PC-3 (cell line): ENCODE data around the gene TNFSF11. TPM values are rescaled to one million over a fixed set of nuclear protein-coding genes. Genes with fewer than 3 reads are reported as not detected.

ENCODE experiments used
- ATAC-seq: fragments of 200-7000 bp; cut with Tn5 transposase; 2 replicates; pipeline ENCODE4 v1.9.1; 2020; ENCODE audit warnings: mild to moderate bottlenecking, moderate library complexity
- BruUV-seq: library from RNA; stranded (reverse); fragments of 400-500 nt; replicated peaks from 2 replicates; lab custom pipeline; 2021; lab: Mats Ljungman, UMichigan
- CTCF ChIA-PET: fragments of 300-600 bp; sonication (Branson Sonifier 250); formaldehyde crosslinking; loops from one replicate; lab custom pipeline; 2022; ENCODE audit warnings: antibody characterized with exemption; lab: Charles Lee
- POLR2A ChIA-PET: fragments of 300-600 bp; sonication (Branson Sonifier 250); formaldehyde crosslinking; loops from one replicate; lab custom pipeline; 2022; ENCODE audit warnings: antibody characterized with exemption; ENCODE audit not compliant: unreplicated experiment; lab: Charles Lee
- DNase-seq: peaks from one replicate; pipeline ENCODE4 v3.0.0-alpha.2; 2015
- H2AFZ ChIP-seq: fragments of 300-600 bp; sonication (generic); 2 replicates; pipeline ENCODE4 v1.6.0; 2016; ENCODE audit warnings: antibody characterized with exemption, low read length
- H3F3A ChIP-seq: fragments of 300-600 bp; sonication (generic); one replicate; pipeline ENCODE4 v1.6.0; 2017; ENCODE audit warnings: antibody characterized with exemption, low read length, control low read depth, mild to moderate bottlenecking; ENCODE audit not compliant: unreplicated experiment
- H3K27ac ChIP-seq: fragments of 300-600 bp; sonication (generic); 2 replicates; pipeline ENCODE4 v1.5.1; 2016; ENCODE audit warnings: mild to moderate bottlenecking, low read length
- H3K27me3 ChIP-seq: fragments of 300-600 bp; sonication (generic); 2 replicates; pipeline ENCODE4 v1.6.1; 2016; ENCODE audit warnings: low read length, mixed read lengths
- H3K36me3 ChIP-seq: fragments of 300-600 bp; sonication (generic); 2 replicates; pipeline ENCODE4 v1.6.1; 2016; ENCODE audit warnings: low read depth, mixed run types, low read length, mixed read lengths
- H3K4me1 ChIP-seq: fragments of 300-600 bp; sonication (generic); 2 replicates; pipeline ENCODE4 v1.5.1; 2016; ENCODE audit warnings: low read length; ENCODE audit not compliant: insufficient read depth
- H3K4me2 ChIP-seq: fragments of 300-600 bp; sonication (generic); 2 replicates; pipeline ENCODE4 v1.6.0; 2016; ENCODE audit warnings: low read length
- H3K4me3 ChIP-seq: fragments of 300-600 bp; sonication (generic); 2 replicates; pipeline ENCODE4 v1.5.1; 2016; ENCODE audit warnings: mild to moderate bottlenecking, low read length, mixed read lengths
- H3K79me2 ChIP-seq: fragments of 300-600 bp; sonication (generic); 2 replicates; pipeline ENCODE4 v1.6.1; 2017; ENCODE audit warnings: low read length, mixed read lengths
- H3K9ac ChIP-seq: fragments of 300-600 bp; sonication (generic); 2 replicates; pipeline ENCODE4 v1.6.0; 2016; ENCODE audit warnings: mild to moderate bottlenecking, low read length
- H3K9me2 ChIP-seq: fragments of 300-600 bp; sonication (generic); replicated peaks from 2 replicates; pipeline ENCODE4 v1.6.1; 2016; ENCODE audit warnings: mixed run types, low read length, mixed read lengths
- H3K9me3 ChIP-seq: fragments of 300-600 bp; sonication (generic); 2 replicates; pipeline ENCODE4 v1.6.1; 2016; ENCODE audit warnings: low read length, mixed read lengths
- H4K20me1 ChIP-seq: fragments of 300-600 bp; sonication (generic); 2 replicates; pipeline ENCODE4 v1.6.1; 2016; ENCODE audit warnings: low read length, mixed read lengths
- EZH2 ChIP-seq: fragments of 300-600 bp; sonication (generic); IDR thresholded peaks from one replicate; pipeline ENCODE4 v1.6.1; 2017; ENCODE audit warnings: antibody characterized with exemption, mild to moderate bottlenecking, low read length; ENCODE audit not compliant: unreplicated experiment
- EZH2phosphoT487 ChIP-seq: fragments of 300-600 bp; sonication (generic); IDR thresholded peaks from 2 replicates; pipeline ENCODE4 v1.6.1; 2018; ENCODE audit warnings: mild to moderate bottlenecking, antibody characterized with exemption, low read length, borderline replicate concordance
- intact Hi-C: fragments of 100-400 bp; cut with micrococcal nuclease; formaldehyde crosslinking; loops from 2 replicates; pipeline ENCODE4 v1.9.0; 2023
- total RNA-seq: library from RNA; depleted of rRNA; stranded (reverse); fragments of >200 nt; gene quantifications from 2 replicates; pipeline ENCODE4 v1.2.3, GENCODE V29; 2014
- TF ChIP-seq, protein P1 (sequence below): fragments of 300-600 bp; sonication (generic); conservative IDR thresholded peaks from 2 replicates; pipeline ENCODE4 v1.5.1; 2017; ENCODE audit warnings: antibody characterized with exemption, low read depth, mild to moderate bottlenecking, low read length

Gene TNFSF11
- total RNA-seq, 1 experiment from 2014 or later: not detected

DNA sequence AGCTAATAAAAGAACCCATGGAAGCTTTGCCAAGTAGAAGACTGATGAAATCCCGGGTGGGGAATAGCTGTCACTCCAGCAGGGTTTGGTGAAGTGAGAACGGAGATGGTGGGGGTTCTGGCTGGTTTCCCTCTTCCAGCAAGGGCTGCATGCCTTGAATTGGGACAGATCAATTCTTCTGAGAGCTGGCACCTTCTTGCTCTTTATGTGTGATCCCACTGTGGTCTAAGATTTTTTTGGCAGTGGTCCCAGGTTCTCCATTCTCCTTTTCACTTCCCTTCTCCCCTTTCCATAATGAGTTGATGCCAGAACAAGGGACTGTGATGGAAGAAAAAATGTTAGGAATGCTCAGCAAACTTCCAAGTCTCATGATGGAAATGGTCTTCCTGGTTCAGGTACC, 50.0 kb downstream of the TNFSF11 start:
- ChIA-PET POLR2A (no interaction called here), CTCF (no interaction called here)
- Histone ChIP-seq H4K20me1 (no peaks in the 10 kb centered on the region), H3K36me3 (no peaks in the 10 kb centered on the region), H3K79me2 (no peaks in the 10 kb centered on the region), H3K4me3 (no peak overlapping the region), H3K9me3 (no peaks in the 10 kb centered on the region), H3K9me2 (no peaks in the 10 kb centered on the region), H3K27me3 (no peaks in the 10 kb centered on the region), H3K9ac (no peak overlapping the region), H3K4me1 (no peaks in the 10 kb centered on the region), H3F3A (no peaks in the 10 kb centered on the region), H3K27ac (no peak overlapping the region), H2AFZ (no peak overlapping the region), H3K4me2 (no peak overlapping the region)
- no TSS peak for BruUV-seq
- ATAC-seq: no peak
- no peak for DNase-seq
- intact Hi-C loops: no loop called here
- TF ChIP-seq EZH2 (no peak), EZH2phosphoT487 (no peak)
- TF ChIP-seq, protein P1, sequence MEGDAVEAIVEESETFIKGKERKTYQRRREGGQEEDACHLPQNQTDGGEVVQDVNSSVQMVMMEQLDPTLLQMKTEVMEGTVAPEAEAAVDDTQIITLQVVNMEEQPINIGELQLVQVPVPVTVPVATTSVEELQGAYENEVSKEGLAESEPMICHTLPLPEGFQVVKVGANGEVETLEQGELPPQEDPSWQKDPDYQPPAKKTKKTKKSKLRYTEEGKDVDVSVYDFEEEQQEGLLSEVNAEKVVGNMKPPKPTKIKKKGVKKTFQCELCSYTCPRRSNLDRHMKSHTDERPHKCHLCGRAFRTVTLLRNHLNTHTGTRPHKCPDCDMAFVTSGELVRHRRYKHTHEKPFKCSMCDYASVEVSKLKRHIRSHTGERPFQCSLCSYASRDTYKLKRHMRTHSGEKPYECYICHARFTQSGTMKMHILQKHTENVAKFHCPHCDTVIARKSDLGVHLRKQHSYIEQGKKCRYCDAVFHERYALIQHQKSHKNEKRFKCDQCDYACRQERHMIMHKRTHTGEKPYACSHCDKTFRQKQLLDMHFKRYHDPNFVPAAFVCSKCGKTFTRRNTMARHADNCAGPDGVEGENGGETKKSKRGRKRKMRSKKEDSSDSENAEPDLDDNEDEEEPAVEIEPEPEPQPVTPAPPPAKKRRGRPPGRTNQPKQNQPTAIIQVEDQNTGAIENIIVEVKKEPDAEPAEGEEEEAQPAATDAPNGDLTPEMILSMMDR: no peak

DNA sequence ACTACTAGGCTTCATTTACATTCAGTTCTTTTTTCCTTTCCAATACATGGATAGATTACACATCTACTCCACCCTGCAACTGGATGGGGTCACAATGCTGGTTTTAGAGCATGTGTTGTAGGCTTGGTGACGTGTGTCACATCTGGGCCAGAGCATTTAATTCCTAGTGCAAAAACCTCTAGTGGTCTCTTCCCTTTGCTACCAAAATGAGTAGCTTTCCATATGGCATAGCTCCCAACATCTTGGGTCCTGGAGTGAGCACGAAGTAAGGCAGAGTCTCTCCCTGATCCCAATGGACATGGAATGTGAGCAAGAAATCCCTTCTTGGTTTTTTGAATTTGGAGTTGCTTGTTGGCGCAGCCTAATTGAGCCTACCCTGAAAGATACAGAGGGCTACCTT, 51.7 kb downstream of the TNFSF11 start:
- Histone ChIP-seq H3K27ac (no peak overlapping the region), H3K4me1 (no peaks in the 10 kb centered on the region), H3K4me2 (no peak overlapping the region), H3K27me3 (no peaks in the 10 kb centered on the region), H3K9ac (no peak overlapping the region), H3K4me3 (no peak overlapping the region), H3K79me2 (no peaks in the 10 kb centered on the region), H4K20me1 (no peaks in the 10 kb centered on the region), H3K9me2 (no peaks in the 10 kb centered on the region), H3K36me3 (no peaks in the 10 kb centered on the region), H3F3A (no peaks in the 10 kb centered on the region), H2AFZ (no peak overlapping the region), H3K9me3 (no peaks in the 10 kb centered on the region)
- DNase-seq (no peak), ATAC-seq (no peak)
- intact Hi-C loops: no loop called here
- BruUV-seq: no TSS peak
- ChIA-PET POLR2A (no interaction called here), CTCF (no interaction called here)
- TF ChIP-seq EZH2 (no peak), EZH2phosphoT487 (no peak)
- TF ChIP-seq, protein P1: no peak

DNA sequence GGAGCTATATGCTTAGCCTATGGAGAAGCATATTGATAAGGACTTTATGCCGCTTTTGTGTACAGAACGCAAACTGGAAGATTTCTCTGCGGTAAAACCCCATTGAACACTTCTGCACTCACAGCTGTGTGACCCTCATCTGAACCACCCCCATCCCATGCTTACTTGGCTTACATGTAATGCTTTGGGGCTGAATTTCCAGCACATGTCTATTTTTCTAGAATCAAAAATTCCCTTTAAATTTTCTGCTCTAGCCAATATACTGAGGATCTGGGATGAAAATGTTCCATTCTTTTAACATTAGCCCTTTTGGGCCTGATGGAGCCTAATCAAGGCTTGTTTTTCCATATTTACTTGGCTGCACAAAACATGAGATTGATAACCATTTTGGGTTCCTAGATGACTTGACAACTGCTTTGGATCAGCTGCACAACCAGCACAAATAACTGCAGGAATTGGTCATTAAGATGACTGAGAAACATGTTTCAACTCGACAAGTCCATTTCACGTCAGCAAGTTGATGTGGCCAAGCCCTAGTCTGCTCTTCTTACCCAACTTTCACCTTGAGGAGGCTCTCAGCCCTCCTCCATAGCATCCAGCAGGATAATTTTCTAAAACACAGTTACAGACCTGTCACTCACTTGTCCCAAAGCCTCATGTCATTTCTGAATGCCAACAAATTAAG, 52.4 kb downstream of the TNFSF11 start:
- DNase-seq: no peak
- Histone ChIP-seq H3K4me3 (no peak overlapping the region), H3K79me2 (no peaks in the 10 kb centered on the region), H3K9me3 (no peaks in the 10 kb centered on the region), H3K9me2 (no peaks in the 10 kb centered on the region), H3K9ac (no peak overlapping the region), H3K27me3 (no peaks in the 10 kb centered on the region), H3K4me1 (no peaks in the 10 kb centered on the region), H2AFZ (no peak overlapping the region), H3K27ac (no peak overlapping the region), H3K4me2 (no peak overlapping the region), H4K20me1 (no peaks in the 10 kb centered on the region), H3F3A (no peaks in the 10 kb centered on the region), H3K36me3 (no peaks in the 10 kb centered on the region)
- BruUV-seq: no TSS peak
- ATAC-seq: no peak
- ChIA-PET CTCF (no interaction called here), POLR2A (interaction anchor here (0.7 kb wide), 1 partner anchor 1466 kb away, joined by 4 read pairs; no protein-coding TSS in a partner anchor)
- intact Hi-C loops: no loop called here
- TF ChIP-seq EZH2phosphoT487: no peak
- TF ChIP-seq, protein P1: no peak
- TF ChIP-seq EZH2: no peak
